GM18951 (cell line): ENCODE data around the gene RAB21.
"Not testable (repeated sequence)": the region's sequence is repeated elsewhere in the genome, so short reads cannot be mapped to it uniquely, and the experiment has no call there.

Source experiments
- POLR2A ChIP-seq: IDR thresholded peaks from 4 replicates; pipeline ENCODE4 v1.6.1; 2011; ENCODE audit warnings: mild to moderate bottlenecking; ENCODE audit not compliant: insufficient read length, insufficient read depth; ENCODE audit errors: extremely low read depth
- in situ Hi-C: fragments of 300-500 bp; cut with MboI; formaldehyde crosslinking; loops from one replicate; pipeline ENCODE4 v1.12.0; 2022; ENCODE audit warnings: low sequenced_read_pairs, mixed read lengths, inconsistent platforms; ENCODE audit not compliant: unreplicated experiment

The RAB21 gene

GRCh38 chr12:71791473-71792150, 36.9 kb downstream of the RAB21 start:
- TF ChIP-seq POLR2A, result no peak
- in situ Hi-C loops, result no loop called here

- in situ Hi-C loops, result no loop called here
- no peak for TF ChIP-seq POLR2A
These were observed 37.9 kb downstream of the RAB21 start for GRCh38 chr12:71792599-71792998.

GRCh38 chr12:71795901-71796300, 41.2 kb downstream of the RAB21 start:
- in situ Hi-C loops, result no loop called here
- no peak for TF ChIP-seq POLR2A

- in situ Hi-C loops, result no loop called here
These were observed 42.9 kb downstream of the RAB21 start for GRCh38 chr12:71797531-71797930.

GRCh38 chr12:71799106-71799505, 44.4 kb downstream of the RAB21 start:
- no peak for TF ChIP-seq POLR2A
- in situ Hi-C loops, result no loop called here

More at GRCh38 chr12:71797531-71797930, 42.9 kb downstream of the RAB21 start:
- TF ChIP-seq POLR2A, result no peak

- in situ Hi-C loops, result no loop called here
- TF ChIP-seq POLR2A, result no peak
These were observed 45.5 kb downstream of the RAB21 start for GRCh38 chr12:71800177-71800576.

GRCh38 chr12:71804505-71804904, 49.8 kb downstream of the RAB21 start:
- no peak for TF ChIP-seq POLR2A
- in situ Hi-C loops, result no loop called here

GRCh38 chr12:71810921-71811320, 56.3 kb downstream of the RAB21 start:
- in situ Hi-C loops, result no loop called here
- TF ChIP-seq POLR2A, result no peak

- in situ Hi-C loops, result not testable (repeated sequence)
These were observed 60.6 kb downstream of the RAB21 start for GRCh38 chr12:71815242-71815641.

- in situ Hi-C loops, result not testable (repeated sequence)
These were observed 67.4 kb downstream of the RAB21 start for GRCh38 chr12:71822088-71822487.

- TF ChIP-seq POLR2A, result no peak
- in situ Hi-C loops, result no loop called here
These were observed 74.2 kb downstream of the RAB21 start for GRCh38 chr12:71828813-71829212.

- no peak for TF ChIP-seq POLR2A
- in situ Hi-C loops, result no loop called here
These were observed 82.7 kb downstream of the RAB21 start for GRCh38 chr12:71837356-71837755.

- no peak for TF ChIP-seq POLR2A
- in situ Hi-C loops, result no loop called here
These were observed 83.6 kb downstream of the RAB21 start for GRCh38 chr12:71838231-71838630.

GRCh38 chr12:71838676-71839075, 84.0 kb downstream of the RAB21 start:
- in situ Hi-C loops, result no loop called here
- no peak for TF ChIP-seq POLR2A

GRCh38 chr12:71840231-71840847, 85.7 kb downstream of the RAB21 start:
- in situ Hi-C loops, result no loop called here
- no peak for TF ChIP-seq POLR2A

- in situ Hi-C loops, result no loop called here
- no peak for TF ChIP-seq POLR2A
These were observed 91.8 kb downstream of the RAB21 start for GRCh38 chr12:71846322-71846940.
